Measurements from ENCODE around the gene SVIL.
"Not testable (repeated sequence)": the region's sequence is repeated elsewhere in the genome, so short reads cannot be mapped to it uniquely, and the experiment has no call there.

SVIL gene

DNA sequence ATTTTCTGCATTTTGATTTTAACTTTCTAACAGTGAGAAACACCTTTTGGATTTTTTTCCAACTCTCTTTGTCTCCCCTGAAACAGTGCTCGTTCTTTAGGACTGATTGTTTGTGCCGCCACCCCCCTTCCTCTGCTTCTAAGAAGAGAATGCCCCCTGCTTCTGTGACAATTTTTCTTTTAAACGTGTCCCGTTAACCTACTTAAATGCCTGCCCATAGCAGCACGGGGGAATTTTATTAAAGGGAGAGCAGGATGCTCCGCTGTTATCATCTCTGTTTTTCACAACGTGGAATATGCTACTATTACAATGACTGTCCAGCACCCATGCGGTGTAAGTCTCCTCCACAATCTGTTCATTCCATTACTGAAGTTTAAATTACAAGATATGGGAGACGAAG, 67.8 kb downstream of the SVIL start:
- DNase-seq (ENCODE audit: low read depth): no peak
- no peak overlapping the region for H3K4me3 ChIP-seq (ENCODE audit: low read depth, low read length)
- in situ Hi-C loops (cut with HindIII; ENCODE audit: low sequenced_read_pairs): no loop called here
- TF ChIP-seq, protein P1, sequence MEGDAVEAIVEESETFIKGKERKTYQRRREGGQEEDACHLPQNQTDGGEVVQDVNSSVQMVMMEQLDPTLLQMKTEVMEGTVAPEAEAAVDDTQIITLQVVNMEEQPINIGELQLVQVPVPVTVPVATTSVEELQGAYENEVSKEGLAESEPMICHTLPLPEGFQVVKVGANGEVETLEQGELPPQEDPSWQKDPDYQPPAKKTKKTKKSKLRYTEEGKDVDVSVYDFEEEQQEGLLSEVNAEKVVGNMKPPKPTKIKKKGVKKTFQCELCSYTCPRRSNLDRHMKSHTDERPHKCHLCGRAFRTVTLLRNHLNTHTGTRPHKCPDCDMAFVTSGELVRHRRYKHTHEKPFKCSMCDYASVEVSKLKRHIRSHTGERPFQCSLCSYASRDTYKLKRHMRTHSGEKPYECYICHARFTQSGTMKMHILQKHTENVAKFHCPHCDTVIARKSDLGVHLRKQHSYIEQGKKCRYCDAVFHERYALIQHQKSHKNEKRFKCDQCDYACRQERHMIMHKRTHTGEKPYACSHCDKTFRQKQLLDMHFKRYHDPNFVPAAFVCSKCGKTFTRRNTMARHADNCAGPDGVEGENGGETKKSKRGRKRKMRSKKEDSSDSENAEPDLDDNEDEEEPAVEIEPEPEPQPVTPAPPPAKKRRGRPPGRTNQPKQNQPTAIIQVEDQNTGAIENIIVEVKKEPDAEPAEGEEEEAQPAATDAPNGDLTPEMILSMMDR (IDR thresholded peaks at IDR 0.05; ENCODE audit: low read depth, low read length, missing control alignments): no peak

DNA sequence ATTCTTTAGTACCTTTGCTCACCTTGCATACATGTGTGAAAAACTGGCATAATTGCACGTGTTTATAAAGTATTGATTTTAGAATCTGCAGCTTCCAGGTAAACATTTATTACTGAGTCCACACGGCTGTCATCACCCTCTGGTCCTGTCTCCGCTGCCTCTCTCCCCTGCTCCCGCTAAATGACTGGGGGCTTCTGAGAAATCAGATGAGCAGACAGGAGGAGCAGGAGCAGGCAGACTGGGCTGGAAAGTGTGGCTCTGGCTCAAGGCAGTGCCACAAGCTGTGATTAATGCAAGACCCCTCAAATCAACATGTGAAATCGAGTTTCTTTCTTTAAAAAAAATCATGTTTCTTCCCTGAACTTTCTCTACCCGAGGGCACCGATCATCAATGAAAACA, 68.6 kb downstream of the SVIL start:
- DNase-seq (ENCODE audit: low read depth); in situ Hi-C loops (cut with HindIII; ENCODE audit: low sequenced_read_pairs); H3K4me3 ChIP-seq (ENCODE audit: low read depth, low read length): not testable (repeated sequence)

DNA sequence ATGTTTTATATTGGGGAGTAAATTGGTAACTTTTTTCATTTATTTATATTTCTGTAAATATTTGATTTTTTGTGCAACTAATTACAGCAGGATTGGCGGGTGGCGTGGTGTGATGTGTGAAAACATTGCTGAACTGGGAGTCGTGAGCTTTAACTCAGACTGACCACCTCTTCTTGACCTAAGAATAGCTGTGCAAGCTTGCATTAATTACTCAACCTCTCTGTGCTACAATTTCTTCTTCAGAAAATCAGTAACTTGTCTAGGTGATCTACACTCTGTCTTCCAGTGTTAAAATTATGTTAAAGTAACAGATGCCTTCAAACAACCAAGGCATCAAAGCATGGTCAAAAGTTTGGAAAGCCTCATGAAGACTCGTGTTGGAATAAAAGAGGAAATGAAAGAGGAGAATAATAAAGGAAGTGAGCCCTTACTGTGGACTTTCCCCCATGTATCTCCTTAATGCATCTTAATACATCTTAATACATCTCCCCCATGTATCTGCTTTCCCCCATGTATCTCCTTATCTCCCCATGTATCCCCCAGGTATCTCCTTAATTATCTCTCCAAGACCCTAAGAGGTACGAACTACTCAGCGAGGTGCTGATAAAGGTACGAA, 71.2 kb downstream of the SVIL start:
- H3K4me3 ChIP-seq (ENCODE audit: low read depth, low read length): no peak overlapping the region
- in situ Hi-C loops (cut with HindIII; ENCODE audit: low sequenced_read_pairs): no loop called here
- DNase-seq (ENCODE audit: low read depth): no peak
- TF ChIP-seq, protein P1 (IDR thresholded peaks at IDR 0.05; ENCODE audit: low read depth, low read length, missing control alignments): no peak

DNA sequence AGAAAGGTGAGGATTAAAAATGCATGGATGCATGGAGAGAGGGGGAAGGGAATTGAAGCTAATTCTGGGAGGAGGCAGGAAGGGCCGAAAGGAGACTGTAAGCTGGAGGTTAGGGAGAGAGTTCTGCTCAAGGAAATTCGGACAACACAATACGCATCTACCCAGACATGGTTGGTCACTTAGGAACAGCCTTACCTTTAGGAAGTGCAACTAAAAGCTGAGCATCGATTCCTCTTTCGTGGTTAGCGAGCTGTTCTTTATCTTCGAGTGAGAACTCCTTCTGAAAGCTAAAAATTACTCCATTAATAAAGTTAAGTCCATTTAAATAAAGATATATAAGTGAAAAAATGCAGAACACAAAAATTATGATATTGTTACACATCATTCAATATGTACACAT, 71.8 kb downstream of the SVIL start:
- in situ Hi-C loops (cut with HindIII; ENCODE audit: low sequenced_read_pairs); DNase-seq (ENCODE audit: low read depth); H3K4me3 ChIP-seq (ENCODE audit: low read depth, low read length): not testable (repeated sequence)

DNA sequence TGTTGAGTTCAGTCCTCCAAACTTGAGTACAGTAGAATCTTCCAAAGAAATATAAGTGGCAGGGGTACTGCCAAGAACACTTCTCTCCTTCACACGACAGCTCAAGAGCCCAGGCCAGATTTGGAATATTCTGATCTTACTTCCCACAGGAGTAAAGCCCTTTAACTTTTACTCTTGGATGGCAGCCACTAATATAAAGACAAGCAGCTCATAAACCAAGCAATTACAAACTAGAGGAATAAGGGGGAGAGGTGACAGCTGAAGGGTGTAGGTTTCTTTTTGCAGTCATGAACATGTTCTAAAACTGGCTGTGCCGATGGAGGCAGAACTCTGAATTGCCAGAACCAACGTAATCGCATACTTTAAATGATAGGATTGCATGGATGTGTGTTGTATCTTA, 74.8 kb downstream of the SVIL start:
- DNase-seq (ENCODE audit: low read depth): no peak
- TF ChIP-seq, protein P1 (IDR thresholded peaks at IDR 0.05; ENCODE audit: low read depth, low read length, missing control alignments): no peak
- H3K4me3 ChIP-seq (ENCODE audit: low read depth, low read length): no peak overlapping the region
- in situ Hi-C loops (cut with HindIII; ENCODE audit: low sequenced_read_pairs): loop anchor here (5.0 kb wide), 1 partner anchor 32 kb away; no protein-coding TSS in a partner anchor

DNA sequence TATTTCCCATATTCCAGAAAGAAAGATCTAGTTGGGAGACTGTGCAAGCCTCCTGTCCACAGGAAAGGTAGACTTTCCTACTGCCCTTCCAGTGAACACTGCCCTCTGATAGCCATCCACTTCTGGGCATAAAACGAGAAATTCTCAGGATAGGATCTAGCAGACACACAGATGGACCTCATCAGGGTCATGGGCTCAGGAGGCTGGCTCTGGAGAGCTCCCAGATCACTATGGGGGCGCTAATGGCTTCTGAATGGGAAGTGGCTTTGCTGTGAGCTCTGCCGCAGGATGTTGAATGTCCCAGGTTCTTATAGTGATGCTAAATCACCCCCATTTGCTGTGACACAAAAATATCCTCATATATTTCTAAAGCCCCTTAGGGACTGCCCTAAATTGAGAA, 77.1 kb downstream of the SVIL start:
- in situ Hi-C loops (cut with HindIII; ENCODE audit: low sequenced_read_pairs): loop anchor here (5.0 kb wide), 1 partner anchor 35 kb away; no protein-coding TSS in a partner anchor
- TF ChIP-seq, protein P1 (IDR thresholded peaks at IDR 0.05; ENCODE audit: low read depth, low read length, missing control alignments): no peak
- no peak for DNase-seq (ENCODE audit: low read depth)
- H3K4me3 ChIP-seq (ENCODE audit: low read depth, low read length): no peak overlapping the region

DNA sequence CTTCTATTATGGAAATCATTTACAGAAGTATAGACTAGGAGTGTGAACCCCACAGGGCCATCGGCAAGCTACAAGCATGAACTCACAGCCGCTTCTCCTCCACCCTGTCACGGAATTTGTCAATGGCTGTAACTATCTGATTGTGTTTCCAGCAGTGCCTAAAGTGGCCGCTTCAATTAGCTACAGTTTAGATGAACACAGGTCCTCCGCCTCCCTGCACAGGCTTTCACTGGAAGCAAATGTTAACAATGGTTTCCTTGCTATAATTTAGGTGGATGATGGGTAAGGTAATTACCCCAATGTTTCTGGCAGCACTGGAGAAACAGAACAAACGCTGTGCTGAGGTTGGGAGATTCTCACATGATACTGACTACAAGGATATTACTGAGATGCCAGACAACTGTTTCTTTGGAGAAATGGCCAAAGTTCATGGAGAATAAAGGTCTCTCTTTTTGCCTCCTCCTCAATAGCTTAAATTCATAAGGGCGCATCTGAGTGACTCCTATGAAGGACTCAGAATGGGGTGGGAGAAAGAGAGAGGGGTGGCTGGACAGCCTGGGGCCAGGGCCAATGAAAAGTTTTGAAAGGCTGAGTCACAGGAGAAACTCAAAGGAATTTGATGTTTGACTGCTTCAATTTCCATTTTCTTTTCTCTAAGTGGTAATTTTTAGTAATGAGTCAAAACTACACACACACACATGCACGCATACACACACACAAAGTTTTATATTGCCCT, 78.9 kb downstream of the SVIL start:
- no peak overlapping the region for H3K4me3 ChIP-seq (ENCODE audit: low read depth, low read length)
- in situ Hi-C loops (cut with HindIII; ENCODE audit: low sequenced_read_pairs): loop anchor here (5.0 kb wide), 1 partner anchor 36 kb away; no protein-coding TSS in a partner anchor
- DNase-seq (ENCODE audit: low read depth): peak; percentile 69

More for the DNA sequence above, 78.9 kb downstream of the SVIL start:
- TF ChIP-seq, protein P1 (IDR thresholded peaks at IDR 0.05; ENCODE audit: low read depth, low read length, missing control alignments): no peak
